H1 (cell line): Measurements from ENCODE around the gene TTC31. TPM values are rescaled to one million over a fixed set of nuclear protein-coding genes. Genes with fewer than 3 reads are reported as not detected.

Experiments
- EGR1 ChIP-seq: IDR thresholded peaks from 2 replicates; pipeline ENCODE4 v1.6.1; 2011; ENCODE audit warnings: low read depth, low read length, borderline replicate concordance
- PHF8 ChIP-seq: fragments of 200-600 bp; sonication (generic); conservative IDR thresholded peaks from 2 replicates; pipeline ENCODE4 v1.7.1; 2012; ENCODE audit warnings: low read depth, mild to moderate bottlenecking, inconsistent platforms, low read length, moderate library complexity
- RNF2 ChIP-seq: fragments of 200-900, 300-1000 bp; sonication (generic); IDR thresholded peaks from 2 replicates; pipeline ENCODE4 v1.7.1; 2016; ENCODE audit warnings: borderline replicate concordance, low read depth, mild to moderate bottlenecking, antibody characterized with exemption, low read length; ENCODE audit not compliant: poor library complexity, severe bottlenecking; ENCODE audit errors: missing control alignments
- SAP30 ChIP-seq: fragments of 300-600 bp; sonication (generic); IDR thresholded peaks from 2 replicates; pipeline ENCODE4 v1.7.1; 2012; ENCODE audit warnings: low read length, moderate library complexity, mild to moderate bottlenecking, inconsistent platforms; ENCODE audit not compliant: insufficient read depth, insufficient replicate concordance
- SIRT6 ChIP-seq: IDR thresholded peaks from one replicate; pipeline ENCODE4 v1.7.1; 2012; ENCODE audit warnings: low read length, inconsistent platforms
- SP1 ChIP-seq: IDR thresholded peaks from 2 replicates; pipeline ENCODE4 v1.6.1; 2011; ENCODE audit warnings: low read depth, low read length
- YY1 ChIP-seq: IDR thresholded peaks from 2 replicates; pipeline ENCODE4 v1.6.1; 2011; ENCODE audit warnings: low read depth, mild to moderate bottlenecking, low read length
- polyA plus RNA-seq, 7 experiments: library from polyadenylated mRNA; depleted of rRNA in 3 of 7; stranded (reverse) in 5 of 7; unstranded in 2 of 7; fragments of >200 nt in 5 of 7; fragments of 200-250 nt in 2 of 7; gene quantifications; 1 replicate in 5 of 7; 2 replicates in 1 of 7; 4 replicates in 1 of 7; pipeline versions ENCODE4 v1.2.1 to v1.2.3, GENCODE V29; 2011 to 2013; ENCODE audit warnings: missing spikeins in 2 of 7, mixed read lengths in 2 of 7
- total RNA-seq: library from RNA; stranded (reverse); fragmentation: NEBNext Ultra II Directional; extraction: Animal tissue kit (Norgen Biotek cat#: 25700); gene quantifications from 2 replicates; pipeline ENCODE4 v1.2.1, GENCODE V29; 2021

TTC31 gene
- total and polyA plus RNA-seq, 2 of the 8 experiments (the other 6 are each of a cell fraction or from before 2014, with no cell fraction given) = 28.8 to 29.9 TPM

- no peak; the same call in 1 of the 2 replicates for TF ChIP-seq EGR1
- no peak for TF ChIP-seq SIRT6
- peak; percentile 99 for TF ChIP-seq YY1
- TF ChIP-seq RNF2 = no peak
- peak; percentile 90 for TF ChIP-seq PHF8
- peak; percentile 34 for TF ChIP-seq SAP30
- TF ChIP-seq SP1 = peak; percentile 47; the same call in 1 of the 2 replicates
Measured at GRCh38 chr2:74482801-74483674, at the start of gene TTC31, which contains the start of gene CCDC142 (continued).
